ENCODE measurements around the gene ASTN2.

DNA sequence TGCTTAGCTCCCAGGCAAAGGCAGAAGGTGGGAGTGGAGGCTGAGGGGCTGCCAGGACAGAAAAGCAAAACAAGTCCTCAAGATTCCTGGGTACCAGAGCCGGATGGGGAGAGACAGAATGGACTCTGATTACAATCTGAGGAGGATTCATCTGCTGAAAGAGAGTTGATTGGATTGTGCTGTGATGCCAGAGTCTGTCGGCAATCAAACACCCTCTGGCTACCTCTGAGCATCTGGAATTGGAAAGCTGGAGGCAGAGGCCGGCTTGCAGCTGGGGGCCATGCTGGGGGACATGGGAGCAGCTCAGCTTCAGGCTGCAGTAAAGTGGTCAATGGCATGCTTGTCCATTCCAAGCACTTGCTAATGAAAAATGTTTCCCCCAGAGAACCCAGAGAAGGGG lies 59.3 kb downstream of the ASTN2 start:
- TF ChIP-seq, protein P1, sequence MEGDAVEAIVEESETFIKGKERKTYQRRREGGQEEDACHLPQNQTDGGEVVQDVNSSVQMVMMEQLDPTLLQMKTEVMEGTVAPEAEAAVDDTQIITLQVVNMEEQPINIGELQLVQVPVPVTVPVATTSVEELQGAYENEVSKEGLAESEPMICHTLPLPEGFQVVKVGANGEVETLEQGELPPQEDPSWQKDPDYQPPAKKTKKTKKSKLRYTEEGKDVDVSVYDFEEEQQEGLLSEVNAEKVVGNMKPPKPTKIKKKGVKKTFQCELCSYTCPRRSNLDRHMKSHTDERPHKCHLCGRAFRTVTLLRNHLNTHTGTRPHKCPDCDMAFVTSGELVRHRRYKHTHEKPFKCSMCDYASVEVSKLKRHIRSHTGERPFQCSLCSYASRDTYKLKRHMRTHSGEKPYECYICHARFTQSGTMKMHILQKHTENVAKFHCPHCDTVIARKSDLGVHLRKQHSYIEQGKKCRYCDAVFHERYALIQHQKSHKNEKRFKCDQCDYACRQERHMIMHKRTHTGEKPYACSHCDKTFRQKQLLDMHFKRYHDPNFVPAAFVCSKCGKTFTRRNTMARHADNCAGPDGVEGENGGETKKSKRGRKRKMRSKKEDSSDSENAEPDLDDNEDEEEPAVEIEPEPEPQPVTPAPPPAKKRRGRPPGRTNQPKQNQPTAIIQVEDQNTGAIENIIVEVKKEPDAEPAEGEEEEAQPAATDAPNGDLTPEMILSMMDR (IDR thresholded peaks at IDR 0.05; ENCODE audit: low read depth, low read length) = no peak
- TF ChIP-seq POLR2A (IDR thresholded peaks at IDR 0.05; ENCODE audit: extremely low read depth, insufficient read length) (no peak), MYC (IDR thresholded peaks at IDR 0.05; ENCODE audit: low read depth, low read length) (no peak)
- TF ChIP-seq, protein P2, sequence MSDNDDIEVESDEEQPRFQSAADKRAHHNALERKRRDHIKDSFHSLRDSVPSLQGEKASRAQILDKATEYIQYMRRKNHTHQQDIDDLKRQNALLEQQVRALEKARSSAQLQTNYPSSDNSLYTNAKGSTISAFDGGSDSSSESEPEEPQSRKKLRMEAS (IDR thresholded peaks at IDR 0.05; ENCODE audit: low read depth, low read length) = no peak
